GM12878 (cell line): ENCODE data around the gene TGFBR1.

Source experiments
- CTCF ChIP-seq, 3 experiments: IDR thresholded peaks in 2 of 3; conservative IDR thresholded peaks in 1 of 3; 2 replicates each; pipeline ENCODE4 v1.5.1; 2011; ENCODE audit warnings: low read depth in 3 of 3, low read length in 3 of 3, mild to moderate bottlenecking in 3 of 3, control low read depth in 2 of 3, moderate library complexity in 2 of 3, inconsistent platforms in 1 of 3, mixed read lengths in 1 of 3; ENCODE audit not compliant: control insufficient read depth in 2 of 3, insufficient read depth in 1 of 3; ENCODE audit errors: extremely low read depth in 1 of 3
- POLR2A ChIP-seq: IDR thresholded peaks from 2 replicates; pipeline ENCODE4 v1.6.1; 2011; ENCODE audit warnings: low read depth, mild to moderate bottlenecking, low read length
- PRDM15 ChIP-seq: fragments of 450-650 bp; formaldehyde crosslinking; IDR thresholded peaks from 2 replicates; pipeline ENCODE4 v1.4.0; 2020; ENCODE audit warnings: mild to moderate bottlenecking, moderate library complexity
- RAD51 ChIP-seq: fragments of 450-650 bp; IDR thresholded peaks from 2 replicates; pipeline ENCODE4 v1.6.1; 2016; ENCODE audit warnings: moderate library complexity, mild to moderate bottlenecking, inconsistent platforms
- RBBP5 ChIP-seq: fragments of 200-600 bp; sonication (generic); conservative IDR thresholded peaks from 2 replicates; pipeline ENCODE4 v1.6.1; 2016
- TAF1 ChIP-seq: IDR thresholded peaks from 2 replicates; pipeline ENCODE4 v1.6.1; 2011; ENCODE audit warnings: mild to moderate bottlenecking, low read depth, low read length, borderline replicate concordance
- TCF3 ChIP-seq: IDR thresholded peaks from 2 replicates; pipeline ENCODE4 v1.6.1; 2012; ENCODE audit warnings: low read depth, mild to moderate bottlenecking, low read length, borderline replicate concordance; ENCODE audit not compliant: insufficient read depth
- ZBTB33 ChIP-seq: fragments of 450-650 bp; IDR thresholded peaks from 2 replicates; pipeline ENCODE4 v1.6.1; 2017; ENCODE audit warnings: mild to moderate bottlenecking

GRCh38 chr9:99166149-99166548, 61.2 kb downstream of the TGFBR1 start:
- no peak for TF ChIP-seq POLR2A
- TF ChIP-seq TCF3: no peak
- TF ChIP-seq PRDM15 (CRISPR knock-in tag): no peak
- TF ChIP-seq RBBP5: no peak
- no peak for TF ChIP-seq ZBTB33
- TF ChIP-seq CTCF (IDR thresholded peaks at IDR 0.05 in 2 of 3, conservative IDR thresholded peaks at IDR 0.05 in 1 of 3; ENCODE audit: control insufficient read depth in 2 of 3, extremely low read depth in 1 of 3, insufficient read depth in 1 of 3, low read depth in 3 of 3, low read length in 3 of 3): no peak
- TF ChIP-seq TAF1: no peak
- TF ChIP-seq RAD51: no peak
